Right kidney (tissue), 1 donor: ENCODE data around the gene CLCN4.

Source experiments
- DNase-seq: peaks from one replicate; pipeline ENCODE4 v3.0.0-alpha.2; 2016

CLCN4 gene

DNA sequence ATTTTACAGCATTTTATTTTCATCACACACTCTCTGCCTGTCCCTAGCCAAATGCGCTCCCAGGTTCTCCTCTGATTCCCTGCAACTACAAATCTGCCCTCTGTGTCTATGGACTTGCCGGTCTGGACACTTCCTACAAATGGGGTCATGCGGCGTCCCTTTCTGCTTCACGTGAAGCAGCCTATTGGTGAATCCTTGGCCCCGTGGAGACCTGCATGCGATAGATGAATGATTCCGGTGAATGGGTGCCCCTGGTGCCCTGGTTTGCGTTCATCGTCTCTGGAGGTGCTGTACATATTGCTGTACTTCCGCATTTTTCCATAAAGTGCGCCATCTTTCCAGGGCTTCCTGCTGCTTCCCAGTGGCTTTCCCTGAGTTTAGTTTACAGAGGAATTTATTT, 27.5 kb upstream of the CLCN4 start:
- DNase-seq: no peak

DNA sequence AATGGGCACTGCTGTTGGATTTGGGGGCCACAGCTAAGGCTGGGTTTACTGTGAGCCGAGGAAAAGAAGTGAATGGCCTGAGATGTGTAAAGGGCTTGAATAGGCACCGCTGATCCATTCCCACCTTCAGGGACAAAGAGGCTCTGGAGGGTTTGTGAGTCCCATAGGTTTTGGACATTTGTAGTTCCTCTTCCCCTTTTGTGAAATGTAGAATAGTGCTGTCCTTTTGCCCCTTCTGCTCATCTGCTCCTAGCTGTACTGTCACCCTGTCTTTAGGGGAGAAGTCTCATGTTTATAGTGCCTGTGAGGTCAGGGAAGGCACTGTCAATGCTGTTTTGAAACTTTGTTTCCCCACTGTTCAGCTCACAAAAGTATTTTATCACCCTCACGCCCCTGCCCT, 26.4 kb upstream of the CLCN4 start:
- DNase-seq: no peak

DNA sequence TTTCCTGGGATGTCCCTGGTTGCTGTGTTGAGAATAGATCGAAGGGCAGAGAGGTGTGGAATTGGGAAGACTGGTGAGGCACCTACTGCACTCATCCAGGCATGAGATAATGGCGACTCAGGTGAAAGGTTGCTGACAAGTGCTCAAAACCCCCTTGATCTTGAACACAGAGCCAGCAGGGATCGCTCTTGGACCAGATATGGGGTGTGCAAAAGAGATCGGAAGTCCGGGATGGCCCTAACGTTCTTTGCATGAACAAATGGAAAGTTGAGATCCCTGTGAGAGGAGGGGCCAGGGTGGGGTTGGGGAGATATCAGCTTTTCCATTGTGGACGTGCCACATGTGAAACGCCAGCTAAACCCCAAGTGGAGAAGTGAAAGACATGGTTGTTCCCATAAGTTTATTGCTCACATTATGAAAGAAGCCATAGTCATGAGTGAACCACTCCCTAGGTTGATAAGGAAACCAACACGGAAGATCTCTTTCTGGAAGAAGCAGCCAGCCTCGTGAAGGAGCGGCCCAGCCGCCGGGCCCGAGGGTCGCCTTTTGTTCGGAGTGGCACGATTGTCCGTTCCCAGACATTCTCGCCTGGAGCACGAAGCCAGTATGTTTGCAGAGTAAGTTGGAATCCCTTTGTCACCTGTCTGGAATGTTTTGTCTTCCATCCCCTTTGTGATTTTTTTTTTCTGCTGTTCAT, 22.6 kb upstream of the CLCN4 start:
- DNase-seq: no peak

DNA sequence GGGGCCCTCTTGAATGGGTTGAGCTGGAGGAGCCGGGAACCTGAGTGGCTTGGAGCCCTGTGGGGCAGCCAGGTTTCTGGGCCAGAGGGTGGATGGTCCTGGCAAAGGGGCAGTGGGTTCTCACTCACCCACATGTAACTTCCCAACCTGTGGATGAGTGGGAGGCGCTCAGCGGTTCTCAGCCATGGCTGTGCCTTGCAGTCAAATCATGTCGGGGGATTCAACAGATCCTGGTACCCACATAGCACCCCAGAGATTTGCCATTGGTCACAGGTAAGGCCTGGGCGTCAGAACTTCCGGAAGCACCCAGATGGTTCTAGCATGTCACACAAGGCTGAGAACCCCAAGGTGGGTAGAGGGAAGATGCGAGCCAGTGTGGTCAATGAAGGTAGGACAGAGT, 21.9 kb upstream of the CLCN4 start:
- no peak for DNase-seq

DNA sequence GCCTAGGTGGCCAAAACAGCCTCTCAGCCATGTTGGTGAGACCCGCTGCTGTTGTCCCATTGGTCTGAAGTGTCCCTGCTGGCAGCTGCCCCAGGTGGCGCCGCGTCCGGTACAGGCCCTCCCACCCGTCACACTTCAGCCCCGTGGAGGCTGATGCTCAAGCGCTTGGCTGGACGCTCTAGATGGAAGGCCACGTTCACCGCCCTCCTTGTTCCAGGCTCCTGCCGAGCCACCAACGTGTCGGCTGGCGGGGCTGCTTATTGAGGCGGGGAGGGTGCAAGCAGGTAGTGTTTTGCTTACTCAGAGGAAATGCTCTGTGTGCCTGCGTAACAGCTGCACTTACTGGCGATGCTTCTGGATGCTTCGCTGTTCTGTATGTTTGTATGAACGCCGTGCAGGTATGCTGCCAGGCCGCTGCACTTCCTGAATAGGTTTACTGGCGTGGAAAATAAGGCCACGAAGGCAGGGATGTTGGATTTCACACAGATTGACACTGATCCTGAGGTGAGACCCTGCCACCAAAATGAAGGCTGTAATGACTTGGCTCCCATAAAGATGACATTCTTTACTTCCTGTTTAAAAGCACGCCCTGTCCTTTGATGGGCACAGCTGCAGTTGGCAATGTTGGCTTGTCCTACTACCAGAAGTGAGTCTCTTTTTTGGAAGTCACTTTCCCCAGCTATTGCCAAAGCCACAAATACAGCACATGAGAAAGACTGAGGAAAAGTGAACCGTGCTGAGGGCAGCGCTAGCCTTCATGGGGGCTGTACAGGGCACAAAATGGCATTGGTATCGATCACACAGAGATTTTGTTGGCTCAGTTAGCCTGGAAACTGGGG, 21.0 kb upstream of the CLCN4 start:
- DNase-seq: no peak

DNA sequence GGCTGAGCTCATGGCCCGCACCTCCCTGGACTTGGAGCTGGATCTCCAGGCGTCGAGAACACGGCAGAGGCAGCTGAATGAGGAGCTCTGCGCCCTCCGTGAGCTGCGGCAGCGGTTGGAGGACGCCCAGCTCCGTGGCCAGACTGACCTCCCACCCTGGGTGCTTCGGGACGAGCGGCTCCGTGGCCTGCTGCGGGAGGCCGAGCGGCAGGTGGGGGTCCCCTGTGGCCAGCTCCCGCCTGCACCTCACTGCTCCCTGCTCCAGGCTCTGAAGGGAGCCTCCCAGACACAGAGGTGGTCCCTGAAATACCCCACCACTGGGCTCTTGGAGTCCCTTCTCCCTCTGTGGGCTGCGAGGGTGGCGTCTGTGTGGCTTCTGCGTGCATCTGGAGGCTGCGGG, 18.0 kb upstream of the CLCN4 start:
- DNase-seq: no peak

DNA sequence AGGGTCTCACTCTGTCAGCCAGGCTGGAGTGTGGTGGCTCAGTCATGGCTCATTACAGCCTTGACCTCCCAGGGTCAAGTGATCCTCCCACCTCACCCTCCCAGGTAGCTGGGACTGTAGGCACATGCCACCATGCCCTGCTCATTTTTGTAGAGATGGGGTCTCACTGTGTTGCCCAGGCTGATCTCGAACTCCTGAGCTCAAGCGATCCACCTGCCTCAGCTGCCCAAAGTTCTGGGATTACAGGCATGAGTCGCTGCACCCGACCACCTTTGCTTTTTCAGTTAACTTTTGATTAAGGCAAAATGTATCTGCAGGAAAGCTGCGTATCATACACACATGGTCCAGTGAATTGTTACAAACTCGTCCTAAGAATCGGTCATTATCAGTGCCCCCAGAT, 16.5 kb upstream of the CLCN4 start:
- DNase-seq: no peak

DNA sequence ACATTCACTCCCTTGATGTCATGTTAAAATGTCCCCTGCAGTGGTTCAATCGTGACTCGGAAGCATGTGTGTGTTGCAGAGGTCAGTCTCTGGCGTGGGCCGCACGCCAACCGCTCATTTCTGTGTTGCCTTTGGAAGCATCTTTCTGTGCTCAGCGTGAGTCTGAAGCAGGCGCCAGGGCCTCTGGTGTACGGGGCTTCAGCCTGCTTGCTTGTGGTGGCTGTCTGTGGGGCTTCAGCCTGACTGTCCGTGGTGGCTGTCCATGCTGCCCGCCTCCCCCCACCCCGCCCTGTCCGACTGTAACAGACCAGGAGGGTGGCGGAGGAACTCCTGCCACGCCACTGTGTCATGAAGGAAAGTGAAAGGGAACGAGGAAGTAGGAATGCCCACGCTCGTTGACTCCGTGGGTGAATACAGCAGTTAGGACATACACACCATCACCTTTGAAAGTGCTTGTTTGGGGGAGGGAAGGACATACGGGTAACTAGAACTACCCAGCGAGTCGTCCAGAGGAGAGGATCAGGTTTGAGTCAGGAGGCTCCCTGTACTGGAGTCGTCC, 14.7 kb upstream of the CLCN4 start:
- DNase-seq: no peak

DNA sequence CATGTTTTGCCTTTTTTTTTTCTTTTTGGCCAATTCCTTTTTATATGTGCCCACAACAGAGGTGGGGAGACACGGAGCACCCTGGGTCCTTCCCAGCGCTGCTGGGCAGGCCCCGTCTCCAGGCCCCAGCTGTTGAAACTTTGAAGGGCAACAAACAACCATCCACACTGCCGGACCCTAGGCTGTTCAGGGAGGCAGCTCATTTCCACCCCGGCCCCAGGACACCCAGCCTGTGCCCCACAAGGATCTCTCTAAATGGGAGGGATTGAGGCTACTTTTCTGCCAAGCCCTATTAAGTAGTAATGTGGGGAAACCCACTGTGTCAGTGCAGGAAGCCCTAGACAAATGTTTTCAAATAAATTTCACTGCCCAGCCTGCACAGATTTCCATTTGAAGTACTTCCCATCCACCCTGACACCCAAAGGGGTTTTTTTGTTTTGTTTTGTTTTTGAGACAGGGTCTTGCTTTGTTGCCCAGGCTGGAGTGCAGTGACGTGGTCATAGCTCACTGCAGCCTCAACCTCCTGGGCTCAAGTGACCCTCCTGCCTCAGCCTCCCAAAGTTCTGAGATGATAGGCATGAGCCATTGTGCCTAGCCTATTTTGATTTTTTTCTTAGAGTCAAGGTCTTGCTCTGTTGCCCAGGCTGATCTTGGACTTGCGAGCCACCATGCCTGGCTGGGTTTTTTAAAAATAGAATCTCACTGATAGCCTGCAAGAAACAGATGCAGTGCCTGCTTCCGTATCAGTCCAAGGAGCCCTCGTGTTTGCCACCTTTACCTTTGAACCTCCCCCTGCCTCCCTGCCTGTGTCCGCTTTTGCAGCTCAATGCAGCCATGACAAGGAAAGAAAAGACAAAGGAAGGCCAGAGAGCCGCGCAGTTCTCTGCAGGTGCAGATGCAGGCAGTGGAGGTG, 13.4 kb upstream of the CLCN4 start:
- no peak for DNase-seq

DNA sequence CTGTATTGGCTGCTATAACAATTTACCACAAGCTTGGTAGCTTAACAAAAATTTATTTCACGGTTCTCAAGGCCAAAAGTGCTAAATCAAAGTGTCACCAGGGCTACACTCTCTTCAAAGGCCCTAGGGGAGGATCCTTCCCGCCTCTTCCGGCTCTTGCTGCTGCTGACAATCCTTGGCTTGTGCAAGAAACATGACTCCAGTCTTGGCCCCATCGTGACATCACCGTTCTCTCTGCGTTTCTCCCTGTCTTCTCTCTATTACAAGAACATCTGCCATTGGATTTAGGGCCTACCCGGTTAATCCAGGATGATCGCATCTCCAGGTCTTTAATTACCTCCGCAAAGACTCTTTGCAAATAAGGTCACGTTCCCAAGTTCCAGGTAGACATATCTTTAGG, 10.4 kb upstream of the CLCN4 start:
- no peak for DNase-seq

DNA sequence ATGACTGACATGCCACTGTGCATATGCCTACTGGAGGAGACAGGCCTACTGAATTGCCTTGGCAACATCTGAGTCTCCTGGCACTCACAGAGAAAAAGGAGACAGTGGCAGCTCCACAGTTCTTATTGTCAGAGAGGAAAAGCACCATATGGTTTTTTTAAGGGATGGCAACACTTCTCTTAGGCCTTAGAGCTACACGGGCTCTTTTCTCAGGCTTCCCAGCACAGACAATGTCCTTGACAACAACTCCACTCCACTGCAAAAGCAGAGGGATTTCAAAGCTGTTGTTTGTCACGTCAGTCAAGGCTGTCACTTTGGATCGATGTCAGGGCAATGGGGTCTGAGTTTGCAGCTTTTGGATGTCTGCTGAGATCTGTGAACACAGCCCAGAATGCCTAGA, 4.7 kb upstream of the CLCN4 start:
- no peak for DNase-seq

DNA sequence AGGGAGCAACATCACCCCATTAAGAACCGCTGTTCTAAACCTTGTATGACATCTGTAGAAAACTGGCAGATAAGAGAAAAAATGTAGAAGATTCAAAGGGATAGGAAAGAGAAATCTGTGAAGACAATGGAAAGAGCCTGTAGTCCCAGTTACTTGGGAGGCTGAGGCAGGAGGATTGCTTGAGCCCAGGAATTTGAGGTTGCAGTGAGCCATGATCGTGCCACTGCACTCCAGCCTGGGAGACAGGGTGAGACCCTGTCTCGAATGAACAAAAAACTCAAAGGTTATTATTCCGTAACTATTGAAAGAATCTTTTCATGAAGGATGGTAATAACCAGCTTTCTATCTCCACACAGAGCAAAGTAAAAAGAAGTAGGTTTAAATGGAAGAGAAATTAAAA, 1.6 kb upstream of the CLCN4 start:
- DNase-seq: no peak

DNA sequence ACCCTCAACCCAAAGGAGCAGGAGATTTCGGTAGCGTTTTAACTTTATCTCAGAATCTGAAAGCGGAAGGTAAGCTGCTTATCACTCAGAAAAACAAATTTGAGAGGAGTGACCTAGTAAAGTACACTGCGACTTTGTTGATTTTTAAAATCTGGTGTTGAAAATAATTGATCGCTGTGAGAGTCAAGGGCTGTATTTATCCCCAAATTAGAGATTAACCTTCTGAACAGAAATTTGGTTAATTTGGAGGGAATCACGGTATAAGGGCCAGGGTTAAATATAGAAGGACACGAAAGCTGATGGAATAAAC, 212 bp downstream of the CLCN4 start:
- DNase-seq: no peak

DNA sequence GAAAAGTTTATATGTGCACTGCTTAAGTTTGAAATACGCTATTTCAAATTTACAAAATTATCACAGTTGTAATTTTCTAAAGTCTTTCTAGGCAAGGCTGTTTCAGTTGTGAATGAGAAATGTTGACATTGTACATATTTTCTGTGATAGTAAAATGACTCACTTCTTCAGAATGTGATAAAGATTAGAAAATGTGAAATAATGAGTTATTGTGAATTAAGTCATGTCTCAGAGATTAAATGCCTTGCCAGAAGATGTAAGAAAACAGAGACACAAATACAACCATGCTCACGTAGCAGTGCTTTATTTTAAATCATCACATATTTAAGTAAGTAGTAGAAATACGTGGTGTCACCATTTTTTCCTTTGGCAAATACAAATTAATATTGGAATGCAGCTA, 768 bp downstream of the CLCN4 start:
- no peak for DNase-seq

DNA sequence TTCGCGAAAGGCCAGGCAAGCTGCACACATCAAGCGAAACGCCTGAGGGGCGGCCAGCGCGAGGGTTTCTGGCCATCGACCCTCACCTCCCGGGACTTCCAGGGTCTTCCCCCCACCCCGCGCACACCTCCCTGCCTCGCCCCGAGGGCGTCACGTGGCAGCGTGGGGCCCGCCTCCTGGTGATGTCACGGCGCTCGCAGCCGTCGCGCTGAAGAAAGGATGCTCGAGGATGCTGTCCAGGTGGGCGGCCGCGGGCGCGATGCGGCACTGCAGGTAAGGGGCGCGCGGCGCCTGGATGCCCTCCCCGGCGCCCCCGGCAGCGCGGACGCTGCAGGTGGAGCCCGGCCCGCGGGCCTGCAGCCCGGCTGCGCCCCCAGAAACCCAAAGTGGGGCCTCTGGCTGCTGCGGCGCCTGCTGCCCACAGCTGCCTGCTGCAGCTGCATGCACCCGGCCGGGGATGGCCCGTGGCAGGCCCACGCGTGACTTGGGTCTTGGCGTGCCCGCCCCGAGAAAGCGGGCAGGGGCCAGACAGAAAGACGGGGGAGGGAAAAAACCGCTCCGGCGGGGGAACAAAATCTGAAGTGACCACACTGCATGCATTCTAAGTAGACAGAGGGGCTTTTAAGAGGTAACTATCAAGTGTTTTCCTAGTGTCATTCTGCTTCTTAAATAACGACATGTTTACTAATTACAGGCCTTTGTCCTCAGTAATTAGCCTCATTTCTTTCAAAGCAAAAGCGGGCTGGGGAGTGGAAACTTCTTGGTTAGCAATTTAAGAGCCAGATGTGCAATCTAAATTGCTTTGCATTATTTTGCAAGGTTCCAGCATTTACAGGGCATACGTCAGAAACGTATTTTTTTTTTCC, 1.7 kb downstream of the CLCN4 start:
- peak; percentile 25 for DNase-seq

DNA sequence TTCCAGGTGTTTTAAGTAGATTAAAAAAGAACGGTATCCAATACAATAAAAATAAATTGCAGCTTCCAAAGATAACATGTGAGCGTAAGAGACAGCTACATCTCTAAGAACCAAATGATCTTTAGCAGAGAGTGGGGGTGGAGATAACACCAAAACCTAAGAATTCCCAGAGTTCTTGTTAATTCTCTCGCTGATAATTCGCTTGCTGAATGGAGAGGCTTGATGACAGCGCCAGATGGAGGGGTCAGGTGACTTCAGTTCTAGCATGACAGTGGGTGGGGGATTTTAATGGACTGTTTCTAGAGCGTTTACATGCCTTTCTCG, 2.3 kb downstream of the CLCN4 start:
- DNase-seq: no peak

DNA sequence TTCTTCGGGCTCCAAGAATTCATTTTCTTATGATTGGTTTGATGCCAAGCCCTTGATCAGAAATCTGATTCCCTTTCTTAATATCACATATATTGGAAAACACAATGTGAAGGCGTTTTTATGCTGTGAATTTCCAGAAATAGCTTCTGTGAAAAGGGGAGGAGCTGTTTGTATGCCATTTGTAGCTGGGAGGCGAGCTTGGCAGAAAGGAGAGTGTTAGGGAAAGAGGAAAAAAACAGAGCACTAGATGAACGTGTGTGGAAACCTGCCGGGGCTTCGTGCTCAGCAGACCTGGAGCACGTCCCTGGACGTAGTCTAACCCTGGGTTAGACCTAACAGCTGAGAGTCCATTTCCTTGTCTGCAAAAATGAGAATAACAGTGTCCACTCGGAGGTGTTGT, 3.4 kb downstream of the CLCN4 start:
- DNase-seq: no peak

DNA sequence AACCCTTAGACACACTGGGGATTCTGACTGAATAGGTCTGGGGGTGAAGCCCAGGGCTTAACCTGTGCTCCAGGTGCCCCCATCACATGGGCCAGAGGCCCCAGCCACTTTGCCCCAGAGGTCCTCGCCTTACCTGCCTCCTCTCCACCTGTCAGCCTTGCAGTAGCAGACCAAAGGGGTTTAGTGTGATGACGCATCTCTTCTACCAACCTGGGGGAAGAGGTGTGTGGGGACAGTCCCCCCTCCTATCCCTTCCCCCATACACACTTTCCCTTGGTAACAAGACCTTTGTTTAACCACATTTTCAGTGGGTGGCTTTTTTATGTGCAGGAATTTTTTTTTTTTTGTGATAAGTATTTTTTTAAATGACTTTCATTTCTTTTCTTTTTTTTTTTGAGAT, 6.3 kb downstream of the CLCN4 start:
- no peak for DNase-seq

DNA sequence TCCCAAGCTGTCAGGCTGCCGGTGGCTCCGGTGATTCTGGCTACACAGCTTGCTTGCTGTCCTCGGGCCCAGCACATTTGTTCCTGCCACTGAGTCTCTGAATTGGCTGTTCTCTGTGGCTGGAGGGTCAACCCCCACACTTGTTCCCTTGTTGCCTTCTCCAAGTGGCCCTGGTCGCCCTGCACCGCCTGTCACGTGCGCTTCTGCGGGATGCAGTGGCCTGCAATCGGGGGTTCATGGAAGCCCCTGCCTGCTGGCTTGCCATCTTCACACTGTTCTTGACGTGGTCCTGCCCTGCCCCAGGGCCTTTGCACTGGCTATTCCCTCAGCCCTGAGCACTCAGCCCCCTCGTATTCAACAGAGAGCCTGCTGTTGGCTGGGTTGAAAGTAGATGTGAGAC, 8.1 kb downstream of the CLCN4 start:
- DNase-seq: no peak

DNA sequence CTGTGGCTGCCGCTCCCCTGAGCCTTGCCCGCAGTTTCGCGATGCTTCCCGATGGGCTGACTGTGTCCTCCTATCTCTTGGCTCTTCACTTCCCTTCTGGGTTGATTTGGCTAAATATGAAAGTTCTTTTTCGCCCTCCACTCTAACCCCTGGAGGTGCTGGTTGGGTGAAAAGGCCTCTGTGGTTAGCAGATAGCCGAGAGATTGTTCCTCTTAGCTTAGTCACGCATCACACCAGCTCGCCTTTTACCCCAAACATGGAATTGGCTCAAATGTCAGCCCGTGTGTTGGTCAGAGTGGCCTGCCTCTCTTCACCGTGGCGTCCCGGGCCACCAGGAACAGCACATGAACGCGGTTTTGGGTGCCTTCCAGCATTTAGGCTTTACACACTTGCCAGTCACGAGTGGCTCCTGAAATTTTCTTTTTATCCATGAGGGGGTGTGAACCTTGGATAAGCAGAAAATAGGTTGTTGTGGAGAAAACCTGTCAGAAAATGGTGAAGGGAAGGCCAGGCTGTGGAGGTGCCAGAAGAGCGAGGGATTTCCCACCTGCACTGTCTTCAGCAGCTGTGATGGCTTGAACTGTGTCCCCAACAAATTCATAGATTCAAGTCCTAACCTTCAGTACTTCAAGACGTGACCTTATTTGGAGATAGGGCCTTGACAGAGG, 8.9 kb downstream of the CLCN4 start:
- DNase-seq: no peak

DNA sequence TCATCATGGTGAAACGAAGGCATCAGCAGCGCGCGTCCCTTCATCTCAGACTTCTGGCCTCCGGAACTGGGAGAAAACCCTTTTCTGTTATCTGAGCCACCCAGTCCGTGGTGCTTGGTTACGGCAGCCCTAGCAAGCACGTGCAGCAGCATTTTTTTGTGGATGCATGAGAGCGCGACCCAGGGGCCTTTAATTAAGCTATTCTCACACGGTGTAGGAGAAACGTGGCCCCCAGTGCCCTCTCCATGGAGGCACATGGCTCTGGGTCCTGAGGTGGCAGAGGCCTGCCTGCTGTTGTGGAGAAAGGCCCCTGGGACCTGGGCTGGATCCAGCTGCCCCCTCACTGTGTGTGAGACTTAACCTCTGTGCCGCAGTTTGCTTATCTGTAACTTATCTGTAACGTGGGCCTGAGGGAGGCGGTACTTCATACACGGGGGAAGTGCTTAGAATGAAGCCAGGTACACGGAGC, 9.5 kb downstream of the CLCN4 start:
- DNase-seq: no peak
